H1 (cell line): ENCODE results near the gene VEZT. TPM values are rescaled to one million over a fixed set of nuclear protein-coding genes. Genes with fewer than 3 reads are reported as not detected.

ENCODE experiments used
- CTCF ChIA-PET: fragments of 300-600 bp; sonication (Branson Sonifier 250); formaldehyde crosslinking; loops from one replicate; lab custom pipeline; 2021; ENCODE audit not compliant: partially characterized antibody; lab: Charles Lee
- POLR2A ChIA-PET: fragments of 300-600 bp; sonication (Branson Sonifier 250); formaldehyde crosslinking; loops from one replicate; lab custom pipeline; 2021; ENCODE audit warnings: inconsistent platforms; ENCODE audit not compliant: partially characterized antibody; lab: Charles Lee
- DNase-seq, 2 experiments: peaks; one replicate each; pipeline versions ENCODE4 v3.0.0 to v3.0.0-alpha.2; 2010 to 2022; ENCODE audit warnings: low spot score in 2 of 2, low read depth in 1 of 2, mixed read lengths in 1 of 2
- FAIRE-seq: peaks from 2 replicates; lab custom pipeline; 2011; peaks lifted over from hg19 to GRCh38; lab: Jason Lieb, UNC
- H2AFZ ChIP-seq: 2 replicates; pipeline ENCODE4 v1.8.1; 2012; ENCODE audit warnings: low read length, inconsistent platforms
- H2AK5ac ChIP-seq: 2 replicates; pipeline ENCODE4 v1.6.1; 2013; ENCODE audit warnings: low read depth, low read length
- H2BK120ac ChIP-seq: replicated peaks from 2 replicates; pipeline ENCODE3; 2013; ENCODE audit warnings: low read depth, low read length, inconsistent platforms
- H2BK12ac ChIP-seq: 2 replicates; pipeline ENCODE4 v1.6.1; 2013; ENCODE audit warnings: low read depth, low read length
- H2BK15ac ChIP-seq: 2 replicates; pipeline ENCODE4 v1.6.1; 2013; ENCODE audit warnings: low read length
- H2BK20ac ChIP-seq: 2 replicates; pipeline ENCODE4 v1.6.1; 2013; ENCODE audit warnings: low read length
- H2BK5ac ChIP-seq: 2 replicates; pipeline ENCODE4 v1.6.1; 2013; ENCODE audit warnings: low read depth, low read length
- H3K14ac ChIP-seq: 2 replicates; pipeline ENCODE4 v1.6.1; 2013; ENCODE audit warnings: inconsistent platforms; ENCODE audit not compliant: insufficient read length
- H3K18ac ChIP-seq: 2 replicates; pipeline ENCODE4 v1.6.1; 2013; ENCODE audit warnings: low read length; ENCODE audit errors: extremely low read depth
- H3K23ac ChIP-seq: 2 replicates; pipeline ENCODE4 v1.6.1; 2013; ENCODE audit warnings: inconsistent platforms; ENCODE audit not compliant: insufficient read length
- H3K23me2 ChIP-seq: 2 replicates; pipeline ENCODE4 v1.6.1; 2013; ENCODE audit warnings: low read depth, low read length
- H3K27ac ChIP-seq: 2 replicates; pipeline ENCODE4 v1.6.1; 2011; ENCODE audit warnings: low read depth, low read length, inconsistent platforms
- H3K27me3 ChIP-seq, 4 experiments: replicated peaks in 1 of 4; 1 replicate in 1 of 4; 2 replicates in 3 of 4; pipeline versions ENCODE4 v1.6.1 to v1.8.1; 2011 to 2013; ENCODE audit warnings: low read length in 3 of 4, mild to moderate bottlenecking in 3 of 4, inconsistent platforms in 2 of 4, mixed read lengths in 2 of 4, moderate library complexity in 1 of 4; ENCODE audit not compliant: control insufficient read depth in 3 of 4, insufficient read depth in 3 of 4; ENCODE audit errors: extremely low read depth in 1 of 4
- H3K36me3 ChIP-seq, 4 experiments: 2 replicates each; pipeline versions ENCODE4 v1.6.1 to v1.8.1; 2011 to 2013; ENCODE audit warnings: mild to moderate bottlenecking in 4 of 4, low read length in 3 of 4, moderate library complexity in 2 of 4, control low read depth in 1 of 4, inconsistent platforms in 1 of 4; ENCODE audit not compliant: insufficient read depth in 4 of 4, control insufficient read depth in 2 of 4
- H3K4ac ChIP-seq: replicated peaks from 2 replicates; pipeline ENCODE3; 2013; ENCODE audit warnings: low read length, low read depth, mixed read lengths, inconsistent platforms; ENCODE audit not compliant: insufficient read length
- H3K4me1 ChIP-seq, 4 experiments: replicated peaks in 1 of 4; 1 replicate in 1 of 4; 2 replicates in 3 of 4; pipeline versions ENCODE4 v1.6.1 to v1.8.1; 2011 to 2013; ENCODE audit warnings: low read length in 3 of 4, inconsistent platforms in 2 of 4, mixed read lengths in 1 of 4; ENCODE audit not compliant: insufficient read depth in 4 of 4, control insufficient read depth in 3 of 4
- H3K4me2 ChIP-seq, 2 experiments: 2 replicates each; pipeline versions ENCODE4 v1.6.1 to v1.8.1; 2011 to 2013; ENCODE audit warnings: low read depth in 2 of 2, low read length in 2 of 2, control low read depth in 1 of 2, inconsistent platforms in 1 of 2, mild to moderate bottlenecking in 1 of 2; ENCODE audit not compliant: insufficient read depth in 1 of 2
- H3K4me3 ChIP-seq, 4 experiments: fragments of 200-600, 300-600 bp in 1 of 4; sonication (generic), shearing (Covaris generic), sonication (Bioruptor Twin) in 1 of 4; 2 replicates each; pipeline versions ENCODE4 v1.5.1 to v1.8.1; 2011 to 2016; ENCODE audit warnings: low read length in 4 of 4, low read depth in 3 of 4, control low read depth in 2 of 4, inconsistent platforms in 2 of 4, mild to moderate bottlenecking in 2 of 4, mixed read lengths in 1 of 4, moderate library complexity in 1 of 4; ENCODE audit not compliant: insufficient read depth in 2 of 4; ENCODE audit errors: extremely low read depth in 1 of 4
- H3K56ac ChIP-seq: replicated peaks from 2 replicates; pipeline ENCODE3; 2013; ENCODE audit warnings: low read depth, mild to moderate bottlenecking, mixed read lengths, low read length, inconsistent platforms; ENCODE audit not compliant: insufficient read length
- H3K79me1 ChIP-seq: 2 replicates; pipeline ENCODE4 v1.6.1; 2013; ENCODE audit warnings: low read depth, low read length, control low read depth
- H3K79me2 ChIP-seq, 2 experiments: 2 replicates each; pipeline versions ENCODE4 v1.6.1 to v1.8.1; 2012 to 2013; ENCODE audit warnings: low read length in 2 of 2, mild to moderate bottlenecking in 2 of 2, inconsistent platforms in 1 of 2; ENCODE audit not compliant: insufficient read depth in 2 of 2, control insufficient read depth in 1 of 2
- H3K9ac ChIP-seq, 4 experiments: replicated peaks in 1 of 4; 1 replicate in 1 of 4; 2 replicates in 3 of 4; pipeline versions ENCODE4 v1.6.1 to v1.8.1; 2011 to 2013; ENCODE audit warnings: low read depth in 3 of 4, low read length in 3 of 4, control low read depth in 2 of 4, mild to moderate bottlenecking in 2 of 4, moderate library complexity in 2 of 4, inconsistent platforms in 1 of 4; ENCODE audit errors: extremely low read depth in 1 of 4
- H3K9me3 ChIP-seq, 2 experiments: 2 replicates each; pipeline versions ENCODE4 v1.6.1 to v1.8.1; 2012 to 2013; ENCODE audit warnings: mild to moderate bottlenecking in 2 of 2, moderate library complexity in 2 of 2, control low read depth in 1 of 2, inconsistent platforms in 1 of 2, low read depth in 1 of 2, low read length in 1 of 2, mixed read lengths in 1 of 2; ENCODE audit not compliant: insufficient read depth in 2 of 2
- H4K20me1 ChIP-seq, 2 experiments: replicated peaks in 1 of 2; 2 replicates each; pipeline versions ENCODE3 to v1.8.1; 2011 to 2013; ENCODE audit warnings: inconsistent platforms in 2 of 2, low read length in 2 of 2, mild to moderate bottlenecking in 1 of 2; ENCODE audit not compliant: insufficient read depth in 2 of 2, control insufficient read depth in 1 of 2
- H4K5ac ChIP-seq: 2 replicates; pipeline ENCODE4 v1.6.1; 2013; ENCODE audit warnings: low read length, low read depth, mixed read lengths, inconsistent platforms; ENCODE audit not compliant: insufficient read length
- H4K8ac ChIP-seq: 2 replicates; pipeline ENCODE4 v1.8.0; 2013; ENCODE audit warnings: mild to moderate bottlenecking, moderate library complexity, low read length, inconsistent platforms; ENCODE audit not compliant: insufficient read depth; ENCODE audit errors: extremely low read depth
- H4K91ac ChIP-seq: replicated peaks from 2 replicates; pipeline ENCODE3; 2013; ENCODE audit warnings: low read length, mixed read lengths, inconsistent platforms; ENCODE audit not compliant: insufficient read length
- ATF2 ChIP-seq: IDR thresholded peaks from 2 replicates; pipeline ENCODE4 v1.6.1; 2012; ENCODE audit warnings: low read length, inconsistent platforms
- FOSL1 ChIP-seq: IDR thresholded peaks from 2 replicates; pipeline ENCODE4 v1.6.1; 2011; ENCODE audit warnings: mild to moderate bottlenecking, low read depth, low read length, moderate library complexity; ENCODE audit not compliant: insufficient read depth
- MAX ChIP-seq: IDR thresholded peaks from 2 replicates; pipeline ENCODE4 v1.6.1; 2012; ENCODE audit warnings: inconsistent platforms
- NANOG ChIP-seq: IDR thresholded peaks from 2 replicates; pipeline ENCODE4 v1.6.1; 2011; ENCODE audit warnings: low read length, low read depth, mild to moderate bottlenecking, inconsistent platforms; ENCODE audit not compliant: insufficient read depth, poor library complexity, severe bottlenecking
- POLR2A ChIP-seq, 2 experiments: IDR thresholded peaks; 1 replicate in 1 of 2; 2 replicates in 1 of 2; pipeline ENCODE4 v1.6.1; 2011; ENCODE audit warnings: low read depth in 2 of 2, low read length in 2 of 2, mild to moderate bottlenecking in 2 of 2; ENCODE audit errors: control extremely low read depth in 1 of 2
- RFX5 ChIP-seq: IDR thresholded peaks from 2 replicates; pipeline ENCODE4 v1.6.1; 2011; ENCODE audit warnings: low read depth, low read length, improper control_type of control experiment, borderline replicate concordance
- RXRA ChIP-seq: IDR thresholded peaks from 2 replicates; pipeline ENCODE4 v1.6.1; 2011; ENCODE audit warnings: low read depth, mild to moderate bottlenecking, low read length, moderate library complexity; ENCODE audit not compliant: insufficient read depth
- SIX5 ChIP-seq: IDR thresholded peaks from 2 replicates; pipeline ENCODE4 v1.6.1; 2011; ENCODE audit warnings: mild to moderate bottlenecking, low read depth, low read length
- TBP ChIP-seq: IDR thresholded peaks from 2 replicates; pipeline ENCODE4 v1.6.1; 2011; ENCODE audit warnings: low read depth, low read length, improper control_type of control experiment
- TEAD4 ChIP-seq: IDR thresholded peaks from 2 replicates; pipeline ENCODE4 v1.6.1; 2012; ENCODE audit warnings: low read depth, low read length, inconsistent platforms, mixed read lengths
- WGBS, 2 experiments: shearing (Covaris generic) in 1 of 2; methylation state at CpG; one replicate each; pipeline versions ENCODE4 v1.1.6 to v1.1.7; 2013 to 2015; ENCODE audit warnings: low lambda C conversion rate in 2 of 2, mixed read lengths in 2 of 2, inconsistent platforms in 1 of 2, low coverage in 1 of 2, missing lambda C conversion rate in 1 of 2; ENCODE audit not compliant: insufficient replicate concordance in 2 of 2, insufficient coverage in 1 of 2, insufficient read length in 1 of 2; ENCODE audit errors: extremely low coverage in 1 of 2, missing lambda C conversion rate in 1 of 2; 5-methylcytosine and 5-hydroxymethylcytosine counted together
- polyA plus RNA-seq, 7 experiments: library from polyadenylated mRNA; depleted of rRNA in 3 of 7; stranded (reverse) in 5 of 7; unstranded in 2 of 7; fragments of >200 nt in 5 of 7; fragments of 200-250 nt in 2 of 7; gene quantifications; 1 replicate in 5 of 7; 2 replicates in 1 of 7; 4 replicates in 1 of 7; pipeline versions ENCODE4 v1.2.1 to v1.2.3, GENCODE V29; 2011 to 2013; ENCODE audit warnings: missing spikeins in 2 of 7, mixed read lengths in 2 of 7
- total RNA-seq: library from RNA; stranded (reverse); fragmentation: NEBNext Ultra II Directional; extraction: Animal tissue kit (Norgen Biotek cat#: 25700); gene quantifications from 2 replicates; pipeline ENCODE4 v1.2.1, GENCODE V29; 2021

The VEZT gene
- total and polyA plus RNA-seq, 2 of the 8 experiments (the other 6 are each of a cell fraction or from before 2014, with no cell fraction given): 44.0 to 56.1 TPM

GRCh38 chr12:95336387-95337067 lies 118.9 kb downstream of the VEZT start:
- CTCF ChIA-PET: interaction anchor here (0.8 to 2.3 kb wide), 13 partner anchors 15 to 457 kb away, joined by 3 to 17 read pairs (median 3); partner anchors contain the start of gene NDUFA12
- Histone ChIP-seq H3K4me2 (peak overlapping the region; percentile 3 to 44; a peak in 3 of 4 replicates), H3K9me3 (no peaks in the 10 kb centered on the region), H2AFZ (no peak overlapping the region), H2BK120ac (no peak overlapping the region), H3K27me3 (no peaks in the 10 kb centered on the region), H2AK5ac (no peak overlapping the region), H3K79me1 (no peaks in the 10 kb centered on the region), H3K27ac (no peak overlapping the region), H4K20me1 (no peaks in the 10 kb centered on the region), H4K91ac (no peak overlapping the region), H3K36me3 (no peaks in the 10 kb centered on the region), H2BK5ac (no peak overlapping the region), H3K23me2 (no peaks in the 10 kb centered on the region), H3K56ac (no peak overlapping the region), H3K9ac (no peak overlapping the region), H3K23ac (no peak overlapping the region), H3K79me2 (no peaks in the 10 kb centered on the region), H4K8ac (no peak overlapping the region), H3K14ac (no peak overlapping the region), H3K18ac (no peak overlapping the region), H2BK15ac (no peak overlapping the region), H2BK20ac (no peak overlapping the region), H3K4me3 (no peak overlapping the region; a peak in 1 of 8 replicates), H3K4ac (no peak overlapping the region), H2BK12ac (no peak overlapping the region), H3K4me1 (no peaks in the 10 kb centered on the region), H4K5ac (no peak overlapping the region)
- 34% methylated on average over 10 of the region's 10 CpGs; no CpG with 5 or more reads in 1 of the 2 experiments for WGBS, 2 experiments
- DNase-seq (peak; percentile 74 to 78), FAIRE-seq (peak; percentile 81)
- POLR2A ChIA-PET: interaction anchor here (1.8 kb wide), 1 partner anchor 119 kb away, joined by 3 read pairs; the partner anchor contains the start of genes FGD6 and VEZT
- TF ChIP-seq TBP (no peak), MAX (no peak), POLR2A (IDR thresholded peaks at IDR 0.05; ENCODE audit: control extremely low read depth in 1 of 2, low read depth in 2 of 2, low read length in 2 of 2) (no peak), SIX5 (no peak), RFX5 (no peak), TEAD4 (peak; percentile 64), ATF2 (0 out of 2 replicates have a peak, but pooled peaks have one; percentile 37), RXRA (no peak), NANOG (no peak), FOSL1 (no peak)
